NOMO-1 (cell line): ENCODE results near the gene IQCK.

Experiments used
- DNase-seq, 2 experiments: peaks; one replicate each; lab custom pipeline; 2025; ENCODE audit not compliant: unreplicated experiment in 2 of 2; lab: John Stamatoyannopoulos, UW

Gene IQCK

DNA sequence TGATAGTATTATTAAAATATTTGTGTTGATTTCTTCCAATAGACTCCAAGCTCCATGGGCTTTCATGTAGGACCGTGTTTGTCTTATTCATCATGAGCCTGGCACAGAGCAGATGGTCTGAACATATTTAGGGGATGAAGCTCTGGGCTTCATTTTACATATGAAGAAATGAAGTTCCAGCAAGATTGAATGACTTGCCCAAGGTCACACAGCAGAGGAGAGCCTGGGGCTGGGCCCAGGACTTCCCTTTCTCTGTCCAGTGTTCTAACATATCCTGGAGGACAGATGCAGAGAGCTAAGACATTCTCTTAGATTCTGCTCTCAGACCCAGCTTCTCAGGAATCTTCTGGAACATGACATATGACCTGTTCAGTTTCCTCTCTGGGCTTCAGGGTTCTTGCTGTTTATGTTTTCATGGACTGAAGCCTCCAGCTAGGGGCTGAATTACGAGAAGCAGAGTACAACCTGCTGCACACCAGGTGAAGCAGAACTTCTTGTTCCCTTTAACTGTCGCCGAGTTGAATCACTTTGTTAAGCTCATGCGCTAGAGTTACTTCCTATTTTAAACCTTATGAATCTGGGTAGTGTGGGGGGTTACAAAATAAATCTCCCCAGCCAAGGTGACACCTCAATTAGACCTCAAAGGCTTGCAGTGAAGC lies 113.0 kb downstream of the IQCK start:
- DNase-seq, result peak; percentile 58 to 80

DNA sequence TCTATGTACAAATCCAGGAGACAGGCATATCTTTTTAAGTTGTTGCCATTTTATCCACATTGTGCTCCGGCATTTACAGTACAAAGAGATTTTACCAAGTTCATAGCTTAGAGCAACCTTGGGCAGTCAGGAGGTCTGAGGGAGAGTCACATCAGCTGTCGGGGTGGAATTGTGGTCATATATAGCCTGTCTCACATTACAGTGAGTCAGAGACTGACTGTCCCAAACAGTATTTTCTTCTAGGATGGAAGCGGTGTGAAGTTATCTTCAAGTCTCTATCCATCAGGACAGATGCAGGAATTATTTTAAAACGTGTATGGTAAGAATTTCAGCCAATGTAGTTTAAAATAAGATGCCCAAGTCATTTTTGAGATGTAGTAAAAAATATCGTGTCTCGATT lies 113.6 kb downstream of the IQCK start:
- no peak for DNase-seq

GRCh38 chr16:19833176-19833575 lies 115.1 kb downstream of the IQCK start:
- DNase-seq, result no peak

DNA sequence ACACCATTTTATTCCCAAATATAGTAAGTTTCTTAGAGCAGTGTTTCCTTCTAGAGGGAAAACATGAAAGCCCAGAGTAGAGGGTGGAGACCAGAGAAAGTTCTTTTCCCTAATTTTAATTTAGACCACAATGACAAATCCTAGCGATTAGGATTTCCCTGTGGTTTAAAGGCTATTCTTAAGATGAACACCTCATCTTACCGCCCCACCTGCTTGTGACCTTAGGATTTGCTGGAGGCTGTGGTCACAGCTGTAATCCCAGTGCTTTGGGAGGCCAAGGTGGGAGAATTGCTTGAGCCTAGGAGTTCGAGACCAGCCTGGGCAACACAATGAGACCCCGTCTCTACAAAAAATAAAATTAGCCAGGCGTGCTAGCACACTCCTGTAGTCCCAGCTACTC lies 115.5 kb downstream of the IQCK start:
- DNase-seq, result no peak

- no peak for DNase-seq
Measured at GRCh38 chr16:19835196-19835595, 117.1 kb downstream of the IQCK start.

DNA sequence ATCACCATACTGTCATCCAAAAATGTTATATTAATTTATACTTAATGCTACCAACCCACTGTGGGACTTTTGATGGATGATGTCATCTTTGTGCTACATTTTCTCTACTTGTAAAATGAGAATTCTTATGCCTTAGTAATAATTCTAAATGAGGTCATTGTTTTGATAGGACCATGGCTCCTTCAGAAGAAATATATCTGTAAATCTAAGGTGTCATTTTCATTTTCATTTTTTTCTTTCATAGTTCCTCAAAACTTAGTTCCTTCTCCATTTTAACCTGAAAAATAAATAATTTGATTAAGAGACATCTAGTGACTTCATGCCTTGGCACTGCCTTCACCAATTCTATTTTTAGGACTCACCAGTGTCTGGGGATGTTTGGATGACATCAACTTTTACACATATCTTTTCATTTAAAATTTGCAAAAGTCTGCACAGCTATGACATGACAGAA lies 117.9 kb downstream of the IQCK start:
- no peak for DNase-seq

DNA sequence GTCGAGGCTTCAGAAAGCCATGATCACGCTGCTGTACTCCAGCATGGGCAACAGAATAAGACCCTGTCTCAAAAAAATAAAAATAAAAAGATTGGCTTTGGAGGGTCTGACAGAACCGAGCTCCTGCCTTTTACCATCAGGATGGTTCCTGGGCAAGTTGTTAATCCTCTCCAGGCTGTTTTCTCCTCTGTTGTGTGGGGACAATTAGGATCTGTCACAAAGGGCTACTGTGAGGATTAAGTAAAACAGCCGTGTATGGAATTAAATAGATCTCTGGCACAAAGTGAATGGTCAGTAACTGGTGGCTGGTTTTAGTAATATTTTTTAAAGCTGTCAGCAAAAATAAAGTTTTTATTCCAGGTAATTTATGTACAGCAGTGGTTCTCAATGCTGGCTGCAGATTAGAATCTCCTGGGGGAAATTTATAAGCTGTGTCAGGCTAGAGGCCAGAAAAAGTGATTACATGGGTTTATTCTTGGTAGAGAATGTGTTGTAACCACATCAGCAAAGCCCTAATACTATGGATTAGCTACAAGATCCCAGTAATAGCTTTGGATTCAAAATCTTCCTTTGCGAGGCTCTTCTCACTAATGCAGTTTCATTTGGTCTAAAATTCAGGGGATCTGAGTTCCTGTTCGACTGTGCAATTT lies 119.4 kb downstream of the IQCK start:
- no peak for DNase-seq

DNA sequence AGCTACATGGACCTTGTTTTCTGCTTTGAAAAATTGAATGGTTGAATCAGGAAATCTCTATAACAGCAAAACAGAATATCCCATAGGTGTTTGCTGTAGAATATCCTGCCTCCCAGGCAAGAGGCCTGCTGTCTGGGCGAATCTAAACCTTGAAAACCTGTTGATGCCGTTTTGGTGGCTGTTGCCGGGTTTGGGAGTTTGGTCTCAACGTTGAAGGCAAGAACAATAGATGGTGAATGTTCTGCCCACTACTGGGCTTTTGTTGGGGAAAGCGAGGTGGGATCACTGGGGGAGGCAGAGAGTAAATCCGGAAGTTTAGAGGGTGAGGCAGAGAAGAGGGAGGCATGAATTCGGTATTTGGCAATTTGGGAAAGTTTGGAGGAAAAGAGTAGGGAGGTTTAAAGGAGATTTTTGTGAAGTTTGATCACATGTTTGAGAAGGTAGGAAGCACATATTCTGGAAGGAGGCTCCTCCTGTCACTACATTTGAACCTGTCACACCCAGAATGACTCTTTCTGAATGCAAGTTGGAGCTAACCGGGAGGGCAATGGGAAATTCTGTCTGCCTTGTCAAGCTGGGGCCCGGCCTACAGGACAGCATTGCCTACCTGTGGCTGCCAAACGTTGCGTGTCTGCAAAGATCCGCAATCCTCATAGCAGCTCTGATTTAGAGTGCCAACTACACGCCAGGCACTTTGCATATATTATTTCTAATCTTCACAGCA lies 120.1 kb downstream of the IQCK start:
- no peak for DNase-seq

GRCh38 chr16:19840524-19841110 lies 122.5 kb downstream of the IQCK start:
- DNase-seq, result no peak

DNA sequence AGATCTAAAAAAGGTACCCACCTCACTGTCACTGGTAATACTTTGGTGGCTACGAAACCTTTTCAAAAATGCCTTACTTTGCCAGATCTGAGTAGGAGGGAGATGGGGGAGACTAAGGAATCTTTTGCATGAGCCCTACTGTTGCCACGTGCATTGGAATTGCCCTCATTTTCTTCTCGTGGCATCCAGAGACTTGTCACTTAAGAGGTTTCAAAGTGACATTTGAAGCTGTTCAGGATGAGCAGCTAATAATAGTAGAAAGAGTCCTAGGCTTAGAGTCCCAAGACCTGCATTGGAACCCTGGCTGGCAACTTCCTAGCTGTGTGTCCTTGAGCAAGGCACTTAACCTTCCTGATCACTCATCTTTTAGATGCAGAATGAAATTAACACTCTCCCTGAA lies 123.1 kb downstream of the IQCK start:
- DNase-seq, result no peak

DNA sequence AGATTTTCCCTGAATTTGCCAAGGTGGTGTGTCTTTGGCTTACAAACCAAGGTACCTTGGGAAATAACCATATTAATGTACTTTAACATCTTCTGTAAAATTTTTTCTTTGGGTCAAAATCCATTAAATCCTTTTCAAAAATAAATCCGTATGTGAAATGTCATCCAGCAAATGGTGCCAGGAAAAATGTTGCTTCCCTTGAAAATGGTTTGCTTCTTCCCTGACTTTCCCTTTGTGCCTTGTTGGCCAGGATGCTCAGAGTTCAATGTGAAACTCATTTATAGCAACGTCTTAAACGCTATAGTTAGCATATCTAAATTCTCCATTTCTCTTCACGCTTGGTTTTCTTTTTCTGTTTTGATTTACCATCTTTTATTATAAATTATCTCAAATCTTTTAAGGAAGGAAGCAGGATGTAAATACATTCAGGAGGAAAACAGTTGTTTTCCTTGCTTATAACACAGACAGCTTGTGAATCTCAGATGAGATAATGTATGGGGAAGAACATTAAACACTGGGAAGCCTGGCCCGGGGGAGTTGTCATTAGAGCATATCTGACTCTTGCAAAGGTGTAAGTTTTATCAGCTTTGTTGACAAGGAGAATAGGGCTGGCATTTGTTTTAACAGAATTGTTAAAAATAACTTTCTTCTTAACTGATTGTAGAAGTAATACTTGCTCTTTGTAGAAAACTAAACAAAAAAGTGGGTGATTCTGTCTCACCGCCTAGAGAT lies 124.5 kb downstream of the IQCK start:
- DNase-seq, result no peak

DNA sequence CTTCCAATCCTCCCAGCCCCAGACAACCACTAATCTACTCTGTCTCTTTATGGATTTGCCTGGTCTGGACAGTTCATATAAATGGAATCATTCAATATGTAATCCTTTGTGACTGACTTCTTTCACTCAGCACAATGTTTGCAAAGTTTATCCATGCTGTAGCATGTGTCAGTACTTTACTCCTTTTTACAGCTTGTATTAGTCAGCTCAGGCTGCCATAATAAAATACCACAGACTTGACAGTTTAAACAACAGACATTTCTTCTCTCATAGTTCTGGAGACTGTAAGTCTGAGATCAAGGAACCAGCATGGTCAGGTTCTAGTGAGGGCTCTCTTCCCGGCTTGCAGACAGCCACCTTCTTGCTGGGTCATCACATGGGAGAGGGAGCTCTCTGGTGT lies 125.3 kb downstream of the IQCK start:
- no peak for DNase-seq

- DNase-seq, result no peak
Measured at GRCh38 chr16:19844945-19845641, 127.0 kb downstream of the IQCK start.

DNA sequence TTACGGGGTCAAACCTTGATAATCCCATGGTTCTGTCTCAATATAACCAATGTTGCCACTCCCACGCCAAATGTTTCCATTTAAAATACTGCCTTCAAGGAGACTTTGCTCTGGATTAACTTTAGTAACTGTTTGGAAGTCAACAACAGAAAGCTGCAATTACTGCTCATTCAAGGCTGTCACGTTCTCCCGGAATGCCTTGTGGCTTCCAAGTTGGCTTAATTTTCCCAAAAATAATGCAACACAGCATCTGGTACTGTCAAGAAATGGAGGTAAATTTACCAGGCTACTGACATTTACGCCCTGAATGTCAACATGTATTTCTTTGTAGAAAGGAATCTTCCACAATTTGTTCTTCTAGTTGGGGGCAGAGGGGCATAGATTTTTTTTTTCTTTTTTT lies 128.4 kb downstream of the IQCK start:
- no peak for DNase-seq

DNA sequence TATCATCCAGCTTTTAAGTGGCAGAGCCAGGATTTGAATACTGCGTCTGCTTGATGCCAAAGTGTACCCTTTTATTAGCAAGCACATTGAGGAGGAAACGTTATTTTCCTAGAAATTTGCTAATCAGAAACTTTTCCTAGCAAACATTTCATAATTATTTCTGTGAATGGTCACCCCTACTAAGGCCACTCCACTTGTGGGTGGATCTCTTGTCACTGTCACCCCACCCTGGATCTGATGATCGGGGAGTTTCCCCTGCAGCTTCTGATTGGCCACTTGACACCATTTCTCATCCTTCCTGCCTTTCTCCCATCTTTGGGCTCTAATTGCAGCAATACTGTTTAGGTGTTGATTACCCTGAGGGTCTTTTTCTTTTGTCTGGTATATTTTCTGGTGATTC lies 130.7 kb downstream of the IQCK start:
- no peak for DNase-seq

- DNase-seq, result no peak
Measured at GRCh38 chr16:19850131-19850817, 132.2 kb downstream of the IQCK start.

DNA sequence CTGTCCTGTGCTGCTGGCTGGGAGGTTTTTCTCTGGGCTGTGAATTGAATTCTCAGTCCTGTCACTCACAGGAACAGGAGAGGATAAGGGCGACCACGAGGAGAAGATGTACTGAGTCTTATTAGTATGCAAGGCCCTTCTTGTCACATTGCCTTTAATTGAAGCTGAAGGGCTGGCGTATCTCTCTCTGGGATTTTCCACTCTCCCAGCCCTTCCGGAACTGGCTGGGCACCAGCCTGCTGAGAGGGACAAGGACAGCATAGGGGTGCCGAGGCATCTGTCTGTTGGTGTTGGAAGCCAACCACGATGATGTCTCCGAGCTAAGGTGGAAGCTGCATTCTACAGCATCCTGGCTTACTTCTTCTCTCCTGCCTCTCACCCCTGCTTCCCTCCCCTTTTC lies 133.4 kb downstream of the IQCK start:
- no peak for DNase-seq

- DNase-seq, result no peak
Measured at GRCh38 chr16:19853132-19853741, 135.2 kb downstream of the IQCK start.

GRCh38 chr16:19853742-19854542 lies 135.9 kb downstream of the IQCK start:
- DNase-seq, result no peak
